ENCODE data around the gene CCDC60. TPM values are rescaled to one million over a fixed set of nuclear protein-coding genes. Genes with fewer than 3 reads are reported as not detected.

The CCDC60 gene
- total RNA-seq: not detected

GRCh38 chr12:119334430-119335170 is at the start of gene CCDC60:
Gene CCDC60 (plus strand): TSS chr12:119334729. CDS start chr12:119335177, 448 bp downstream.
- H3K9me3 ChIP-seq (ENCODE audit: low read depth, low read length): no peaks in the 10 kb centered on the region
- no peaks in the 10 kb centered on the region for H3K27me3 ChIP-seq (ENCODE audit: insufficient read depth, low read length)
- no peaks in the 10 kb centered on the region for H3K4me1 ChIP-seq (ENCODE audit: insufficient read depth, low read length)
- no peak within 1 kb of the TSS for H3K4me3 ChIP-seq (ENCODE audit: low read length)

GRCh38 chr12:119288576-119288975 is 46.0 kb upstream of the CCDC60 start:
- Histone ChIP-seq H3K4me3 (ENCODE audit: low read length) (no peak overlapping the region), H3K27me3 (ENCODE audit: insufficient read depth, low read length) (no peaks in the 10 kb centered on the region), H3K4me1 (ENCODE audit: insufficient read depth, low read length) (no peaks in the 10 kb centered on the region), H3K9me3 (ENCODE audit: low read depth, low read length) (no peaks in the 10 kb centered on the region)

- no peaks in the 10 kb centered on the region for H3K4me1 ChIP-seq (ENCODE audit: insufficient read depth, low read length)
- no peak overlapping the region for H3K4me3 ChIP-seq (ENCODE audit: low read length)
- H3K27me3 ChIP-seq (ENCODE audit: insufficient read depth, low read length): no peaks in the 10 kb centered on the region
- H3K9me3 ChIP-seq (ENCODE audit: low read depth, low read length): no peaks in the 10 kb centered on the region
Measured at GRCh38 chr12:119292893-119293630, 41.5 kb upstream of the CCDC60 start.

GRCh38 chr12:119294211-119294610 is 40.3 kb upstream of the CCDC60 start:
- Histone ChIP-seq H3K4me3 (ENCODE audit: low read length) (no peak overlapping the region), H3K4me1 (ENCODE audit: insufficient read depth, low read length) (no peaks in the 10 kb centered on the region), H3K9me3 (ENCODE audit: low read depth, low read length) (no peaks in the 10 kb centered on the region), H3K27me3 (ENCODE audit: insufficient read depth, low read length) (no peaks in the 10 kb centered on the region)

- Histone ChIP-seq H3K4me3 (ENCODE audit: low read length) (no peak overlapping the region), H3K27me3 (ENCODE audit: insufficient read depth, low read length) (no peaks in the 10 kb centered on the region), H3K4me1 (ENCODE audit: insufficient read depth, low read length) (no peaks in the 10 kb centered on the region), H3K9me3 (ENCODE audit: low read depth, low read length) (no peaks in the 10 kb centered on the region)
Measured at GRCh38 chr12:119296535-119296934, 38.0 kb upstream of the CCDC60 start.

GRCh38 chr12:119299130-119299529 is 35.4 kb upstream of the CCDC60 start:
- Histone ChIP-seq H3K4me3 (ENCODE audit: low read length) (no peak overlapping the region), H3K4me1 (ENCODE audit: insufficient read depth, low read length) (no peaks in the 10 kb centered on the region), H3K9me3 (ENCODE audit: low read depth, low read length) (no peaks in the 10 kb centered on the region), H3K27me3 (ENCODE audit: insufficient read depth, low read length) (no peaks in the 10 kb centered on the region)

- Histone ChIP-seq H3K9me3 (ENCODE audit: low read depth, low read length) (no peaks in the 10 kb centered on the region), H3K27me3 (ENCODE audit: insufficient read depth, low read length) (no peaks in the 10 kb centered on the region), H3K4me1 (ENCODE audit: insufficient read depth, low read length) (no peaks in the 10 kb centered on the region), H3K4me3 (ENCODE audit: low read length) (no peak overlapping the region)
Measured at GRCh38 chr12:119301379-119301778, 33.1 kb upstream of the CCDC60 start.

GRCh38 chr12:119302451-119303080 is 32.0 kb upstream of the CCDC60 start:
- no peaks in the 10 kb centered on the region for H3K4me1 ChIP-seq (ENCODE audit: insufficient read depth, low read length)
- no peaks in the 10 kb centered on the region for H3K27me3 ChIP-seq (ENCODE audit: insufficient read depth, low read length)
- no peak overlapping the region for H3K4me3 ChIP-seq (ENCODE audit: low read length)
- H3K9me3 ChIP-seq (ENCODE audit: low read depth, low read length): no peaks in the 10 kb centered on the region

GRCh38 chr12:119306593-119306992 is 27.9 kb upstream of the CCDC60 start:
- Histone ChIP-seq H3K27me3 (ENCODE audit: insufficient read depth, low read length) (no peaks in the 10 kb centered on the region), H3K4me1 (ENCODE audit: insufficient read depth, low read length) (no peaks in the 10 kb centered on the region), H3K9me3 (ENCODE audit: low read depth, low read length) (no peaks in the 10 kb centered on the region), H3K4me3 (ENCODE audit: low read length) (no peak overlapping the region)

- Histone ChIP-seq H3K4me1 (ENCODE audit: insufficient read depth, low read length) (no peaks in the 10 kb centered on the region), H3K4me3 (ENCODE audit: low read length) (no peak overlapping the region), H3K9me3 (ENCODE audit: low read depth, low read length) (no peaks in the 10 kb centered on the region), H3K27me3 (ENCODE audit: insufficient read depth, low read length) (no peaks in the 10 kb centered on the region)
Measured at GRCh38 chr12:119307747-119308146, 26.8 kb upstream of the CCDC60 start.

GRCh38 chr12:119308708-119309456 is 25.6 kb upstream of the CCDC60 start:
- H3K4me3 ChIP-seq (ENCODE audit: low read length): no peak overlapping the region
- no peaks in the 10 kb centered on the region for H3K4me1 ChIP-seq (ENCODE audit: insufficient read depth, low read length)
- no peaks in the 10 kb centered on the region for H3K27me3 ChIP-seq (ENCODE audit: insufficient read depth, low read length)

GRCh38 chr12:119311878-119312277 is 22.7 kb upstream of the CCDC60 start:
- Histone ChIP-seq H3K9me3 (ENCODE audit: low read depth, low read length) (no peaks in the 10 kb centered on the region), H3K4me3 (ENCODE audit: low read length) (no peak overlapping the region), H3K4me1 (ENCODE audit: insufficient read depth, low read length) (no peaks in the 10 kb centered on the region), H3K27me3 (ENCODE audit: insufficient read depth, low read length) (no peaks in the 10 kb centered on the region)

More at GRCh38 chr12:119308708-119309456, 25.6 kb upstream of the CCDC60 start:
- H3K9me3 ChIP-seq (ENCODE audit: low read depth, low read length): no peaks in the 10 kb centered on the region

GRCh38 chr12:119312904-119313303 is 21.6 kb upstream of the CCDC60 start:
- no peak overlapping the region for H3K4me3 ChIP-seq (ENCODE audit: low read length)
- H3K9me3 ChIP-seq (ENCODE audit: low read depth, low read length): no peaks in the 10 kb centered on the region
- no peaks in the 10 kb centered on the region for H3K4me1 ChIP-seq (ENCODE audit: insufficient read depth, low read length)
- H3K27me3 ChIP-seq (ENCODE audit: insufficient read depth, low read length): no peaks in the 10 kb centered on the region

GRCh38 chr12:119314290-119314689 is 20.2 kb upstream of the CCDC60 start:
- H3K27me3 ChIP-seq (ENCODE audit: insufficient read depth, low read length): no peaks in the 10 kb centered on the region
- H3K9me3 ChIP-seq (ENCODE audit: low read depth, low read length): no peaks in the 10 kb centered on the region
- H3K4me1 ChIP-seq (ENCODE audit: insufficient read depth, low read length): no peaks in the 10 kb centered on the region
- H3K4me3 ChIP-seq (ENCODE audit: low read length): no peak overlapping the region

- no peaks in the 10 kb centered on the region for H3K4me1 ChIP-seq (ENCODE audit: insufficient read depth, low read length)
- H3K9me3 ChIP-seq (ENCODE audit: low read depth, low read length): no peaks in the 10 kb centered on the region
- no peaks in the 10 kb centered on the region for H3K27me3 ChIP-seq (ENCODE audit: insufficient read depth, low read length)
- H3K4me3 ChIP-seq (ENCODE audit: low read length): no peak overlapping the region
Measured at GRCh38 chr12:119319638-119320037, 14.9 kb upstream of the CCDC60 start.

Measured in mononuclear cell (primary cell).